ENCODE measurements around the gene TNFAIP3.
"Not testable (repeated sequence)": the region's sequence is repeated elsewhere in the genome, so short reads cannot be mapped to it uniquely, and the experiment has no call there.

Gene TNFAIP3

DNA sequence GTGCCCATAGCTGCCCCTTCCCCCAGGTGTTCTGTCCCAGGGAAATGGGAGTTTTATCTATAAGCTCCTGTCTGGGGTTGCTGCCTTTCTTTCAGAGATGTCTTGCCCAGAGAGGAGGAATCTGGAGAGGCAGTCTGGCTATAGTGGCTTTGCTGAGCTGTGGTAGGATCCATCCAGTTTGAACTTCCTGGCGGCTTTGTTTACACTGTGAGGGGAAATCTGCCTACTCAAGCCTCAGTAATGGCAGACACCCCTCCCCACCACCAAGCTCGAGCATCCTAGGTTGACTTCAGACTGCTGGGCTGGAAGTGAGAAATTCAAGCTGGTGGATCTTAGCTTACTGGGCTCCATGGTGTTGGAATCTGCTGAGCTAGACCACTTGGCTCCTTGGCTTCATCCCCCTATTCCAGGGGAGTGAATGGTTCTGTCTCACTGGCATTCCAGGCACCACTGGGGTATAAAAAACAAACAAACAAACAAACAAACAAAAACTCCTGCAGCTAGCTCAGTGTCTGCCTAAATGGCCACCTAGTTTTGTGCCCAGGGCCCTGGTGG lies 24.0 kb downstream of the TNFAIP3 start:
- TF ChIP-seq, protein P1, sequence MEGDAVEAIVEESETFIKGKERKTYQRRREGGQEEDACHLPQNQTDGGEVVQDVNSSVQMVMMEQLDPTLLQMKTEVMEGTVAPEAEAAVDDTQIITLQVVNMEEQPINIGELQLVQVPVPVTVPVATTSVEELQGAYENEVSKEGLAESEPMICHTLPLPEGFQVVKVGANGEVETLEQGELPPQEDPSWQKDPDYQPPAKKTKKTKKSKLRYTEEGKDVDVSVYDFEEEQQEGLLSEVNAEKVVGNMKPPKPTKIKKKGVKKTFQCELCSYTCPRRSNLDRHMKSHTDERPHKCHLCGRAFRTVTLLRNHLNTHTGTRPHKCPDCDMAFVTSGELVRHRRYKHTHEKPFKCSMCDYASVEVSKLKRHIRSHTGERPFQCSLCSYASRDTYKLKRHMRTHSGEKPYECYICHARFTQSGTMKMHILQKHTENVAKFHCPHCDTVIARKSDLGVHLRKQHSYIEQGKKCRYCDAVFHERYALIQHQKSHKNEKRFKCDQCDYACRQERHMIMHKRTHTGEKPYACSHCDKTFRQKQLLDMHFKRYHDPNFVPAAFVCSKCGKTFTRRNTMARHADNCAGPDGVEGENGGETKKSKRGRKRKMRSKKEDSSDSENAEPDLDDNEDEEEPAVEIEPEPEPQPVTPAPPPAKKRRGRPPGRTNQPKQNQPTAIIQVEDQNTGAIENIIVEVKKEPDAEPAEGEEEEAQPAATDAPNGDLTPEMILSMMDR (IDR thresholded peaks at IDR 0.05; ENCODE audit: low read depth, low read length) = no peak
- TF ChIP-seq EZH2phosphoT487 (IDR thresholded peaks at IDR 0.05; ENCODE audit: low read depth) = no peak
- no peak overlapping the region for H3K4me3 ChIP-seq (ENCODE audit: low read length)
- H3K27me3 ChIP-seq (ENCODE audit: low read depth, low read length) = no peaks in the 10 kb centered on the region
- H4K20me1 ChIP-seq (ENCODE audit: insufficient read depth, low read length) = no peaks in the 10 kb centered on the region
- H3K9me3 ChIP-seq (ENCODE audit: insufficient read depth, low read length) = no peaks in the 10 kb centered on the region
- no peak overlapping the region for H3K27ac ChIP-seq (ENCODE audit: low read length)
- H3K79me2 ChIP-seq (ENCODE audit: low read length) = no peaks in the 10 kb centered on the region
- no peaks in the 10 kb centered on the region for H3K36me3 ChIP-seq (replicated peaks; ENCODE audit: low read depth, low read length)
- no peak overlapping the region for H3K4me2 ChIP-seq (ENCODE audit: low read length)
- no peak overlapping the region for H3K9ac ChIP-seq (ENCODE audit: low read length)
- H3K4me1 ChIP-seq (ENCODE audit: low read length) = no peaks in the 10 kb centered on the region
- H2AFZ ChIP-seq (ENCODE audit: low read depth, low read length) = no peak overlapping the region

DNA sequence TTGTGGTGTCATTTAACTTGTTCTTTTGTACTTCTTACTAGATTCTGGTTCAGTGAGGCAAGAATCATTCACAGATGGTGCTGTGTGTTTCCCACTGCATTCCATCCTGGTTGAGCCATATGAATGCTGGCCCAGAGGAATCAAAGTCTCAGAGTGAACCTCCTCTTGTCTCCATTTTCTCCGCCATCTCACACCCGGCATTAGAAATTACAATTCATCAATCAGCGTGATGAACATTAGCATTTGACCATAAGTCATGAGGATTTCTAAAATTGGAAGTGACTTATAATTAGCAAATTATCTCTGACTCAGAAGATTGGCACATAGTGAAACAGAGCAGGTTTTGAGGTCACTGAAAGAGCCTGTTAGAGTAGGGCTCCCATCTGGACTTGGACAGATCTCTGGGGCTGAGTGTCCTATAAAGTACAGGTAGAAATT lies 25.2 kb downstream of the TNFAIP3 start:
- H3K79me2 ChIP-seq (ENCODE audit: low read length) = no peaks in the 10 kb centered on the region
- H3K27ac ChIP-seq (ENCODE audit: low read length) = no peak overlapping the region
- H3K4me3 ChIP-seq (ENCODE audit: low read length) = no peak overlapping the region
- H3K36me3 ChIP-seq (replicated peaks; ENCODE audit: low read depth, low read length) = no peaks in the 10 kb centered on the region
- H3K27me3 ChIP-seq (ENCODE audit: low read depth, low read length) = no peaks in the 10 kb centered on the region
- no peaks in the 10 kb centered on the region for H3K9me3 ChIP-seq (ENCODE audit: insufficient read depth, low read length)
- H3K4me2 ChIP-seq (ENCODE audit: low read length) = no peak overlapping the region
- TF ChIP-seq, protein P1 (IDR thresholded peaks at IDR 0.05; ENCODE audit: low read depth, low read length) = no peak
- TF ChIP-seq EZH2phosphoT487 (IDR thresholded peaks at IDR 0.05; ENCODE audit: low read depth) = no peak
- no peak overlapping the region for H2AFZ ChIP-seq (ENCODE audit: low read depth, low read length)
- H3K4me1 ChIP-seq (ENCODE audit: low read length) = no peaks in the 10 kb centered on the region
- no peaks in the 10 kb centered on the region for H4K20me1 ChIP-seq (ENCODE audit: insufficient read depth, low read length)
- no peak overlapping the region for H3K9ac ChIP-seq (ENCODE audit: low read length)

DNA sequence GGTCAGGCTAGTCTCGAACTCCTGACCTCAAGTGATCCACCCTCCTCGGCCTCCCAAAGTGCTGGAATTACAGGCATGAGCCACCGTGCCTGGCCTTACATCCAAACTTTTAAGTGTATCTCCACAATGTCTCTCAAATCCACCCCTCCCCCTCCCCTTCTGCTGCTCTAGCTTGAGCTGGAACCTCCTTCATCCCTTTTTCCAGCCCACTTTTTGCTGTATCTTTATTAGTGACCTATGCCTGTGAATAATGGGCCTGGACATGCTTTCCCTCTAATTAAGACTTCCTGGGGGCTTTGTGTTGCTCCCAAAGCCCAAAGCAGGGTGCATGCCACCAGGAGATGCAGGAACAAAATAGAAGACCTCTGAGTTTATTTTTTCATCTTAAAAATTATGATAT lies 26.1 kb downstream of the TNFAIP3 start:
- no peak overlapping the region for H3K9ac ChIP-seq (ENCODE audit: low read length)
- no peaks in the 10 kb centered on the region for H3K27me3 ChIP-seq (ENCODE audit: low read depth, low read length)
- H2AFZ ChIP-seq (ENCODE audit: low read depth, low read length) = no peak overlapping the region
- H4K20me1 ChIP-seq (ENCODE audit: insufficient read depth, low read length) = no peaks in the 10 kb centered on the region
- no peaks in the 10 kb centered on the region for H3K4me1 ChIP-seq (ENCODE audit: low read length)
- H3K27ac ChIP-seq (ENCODE audit: low read length) = no peak overlapping the region
- no peaks in the 10 kb centered on the region for H3K79me2 ChIP-seq (ENCODE audit: low read length)
- H3K4me2 ChIP-seq (ENCODE audit: low read length) = no peak overlapping the region
- TF ChIP-seq EZH2phosphoT487 (IDR thresholded peaks at IDR 0.05; ENCODE audit: low read depth) = no peak
- TF ChIP-seq, protein P1 (IDR thresholded peaks at IDR 0.05; ENCODE audit: low read depth, low read length) = no peak
- H3K36me3 ChIP-seq (replicated peaks; ENCODE audit: low read depth, low read length) = no peaks in the 10 kb centered on the region
- no peaks in the 10 kb centered on the region for H3K9me3 ChIP-seq (ENCODE audit: insufficient read depth, low read length)
- no peak overlapping the region for H3K4me3 ChIP-seq (ENCODE audit: low read length)

DNA sequence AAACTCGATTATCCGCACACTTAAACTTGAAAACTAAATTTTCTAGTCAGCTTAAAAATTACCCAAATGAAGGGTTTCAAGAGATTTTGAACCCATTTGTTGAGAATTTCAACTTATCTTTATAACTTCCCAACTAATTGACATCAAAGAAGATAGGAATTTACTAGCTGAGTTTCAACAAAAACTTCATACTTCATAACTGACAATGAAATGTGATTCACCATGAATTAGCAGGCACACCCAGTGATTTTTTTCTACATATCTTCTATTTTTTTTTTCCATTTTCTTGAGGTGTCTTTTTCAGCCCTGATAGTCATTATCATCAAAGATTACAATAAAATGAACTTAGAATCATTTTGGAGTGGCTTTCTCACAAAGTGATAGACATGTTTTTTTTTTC lies 26.7 kb downstream of the TNFAIP3 start:
- H4K20me1 ChIP-seq (ENCODE audit: insufficient read depth, low read length) = no peaks in the 10 kb centered on the region
- H3K4me3 ChIP-seq (ENCODE audit: low read length) = no peak overlapping the region
- no peaks in the 10 kb centered on the region for H3K4me1 ChIP-seq (ENCODE audit: low read length)
- no peaks in the 10 kb centered on the region for H3K36me3 ChIP-seq (replicated peaks; ENCODE audit: low read depth, low read length)
- H2AFZ ChIP-seq (ENCODE audit: low read depth, low read length) = no peak overlapping the region
- no peak overlapping the region for H3K4me2 ChIP-seq (ENCODE audit: low read length)
- H3K79me2 ChIP-seq (ENCODE audit: low read length) = no peaks in the 10 kb centered on the region
- no peak overlapping the region for H3K9ac ChIP-seq (ENCODE audit: low read length)
- no peaks in the 10 kb centered on the region for H3K27me3 ChIP-seq (ENCODE audit: low read depth, low read length)
- no peak for TF ChIP-seq EZH2phosphoT487 (IDR thresholded peaks at IDR 0.05; ENCODE audit: low read depth)
- TF ChIP-seq, protein P1 (IDR thresholded peaks at IDR 0.05; ENCODE audit: low read depth, low read length) = no peak
- no peak overlapping the region for H3K27ac ChIP-seq (ENCODE audit: low read length)
- H3K9me3 ChIP-seq (ENCODE audit: insufficient read depth, low read length) = no peaks in the 10 kb centered on the region

DNA sequence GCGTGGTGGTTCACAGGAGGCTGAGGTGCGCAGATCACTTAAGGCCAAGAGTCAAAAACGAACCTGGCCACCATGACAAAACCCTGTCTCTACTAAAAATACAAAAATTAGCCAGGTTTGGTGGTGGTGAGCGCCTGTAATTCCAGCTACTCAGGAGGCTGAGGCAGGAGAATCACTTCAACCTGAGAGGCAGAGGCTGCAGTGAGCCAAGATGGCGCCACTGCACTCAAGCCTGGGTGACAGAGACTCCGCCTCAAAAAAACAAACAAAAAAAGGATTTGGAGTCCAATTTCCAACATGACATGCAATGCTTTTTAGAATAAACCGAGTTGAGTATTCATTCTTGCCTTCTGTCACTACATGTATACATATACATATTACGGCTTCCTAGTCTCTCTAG lies 27.3 kb downstream of the TNFAIP3 start:
- not testable (repeated sequence) for H3K4me2 ChIP-seq (ENCODE audit: low read length); H3K27ac ChIP-seq (ENCODE audit: low read length); H3K36me3 ChIP-seq (replicated peaks; ENCODE audit: low read depth, low read length); H3K4me3 ChIP-seq (ENCODE audit: low read length); H3K9me3 ChIP-seq (ENCODE audit: insufficient read depth, low read length); H3K27me3 ChIP-seq (ENCODE audit: low read depth, low read length); H4K20me1 ChIP-seq (ENCODE audit: insufficient read depth, low read length); H2AFZ ChIP-seq (ENCODE audit: low read depth, low read length); H3K79me2 ChIP-seq (ENCODE audit: low read length); H3K4me1 ChIP-seq (ENCODE audit: low read length); H3K9ac ChIP-seq (ENCODE audit: low read length)
